DMS153 (cell line): ENCODE measurements around the gene ARTN.

Experiments used
- DNase-seq: peaks from one replicate; lab custom pipeline; 2025; lab: John Stamatoyannopoulos, UW

The ARTN gene

GRCh38 chr1:43947061-43947873, 13.7 kb downstream of the ARTN start:
- no peak for DNase-seq

GRCh38 chr1:43947874-43948437, 14.4 kb downstream of the ARTN start:
- no peak for DNase-seq

- no peak for DNase-seq
Observed at GRCh38 chr1:43949678-43950077, 16.1 kb downstream of the ARTN start.

- no peak for DNase-seq
Observed at GRCh38 chr1:43951021-43951985, 17.7 kb downstream of the ARTN start.

- DNase-seq, result no peak
Observed at GRCh38 chr1:43952731-43953346, 19.2 kb downstream of the ARTN start.

GRCh38 chr1:43953361-43953760, 19.8 kb downstream of the ARTN start:
- DNase-seq, result no peak

GRCh38 chr1:43954036-43954435, 20.4 kb downstream of the ARTN start:
- no peak for DNase-seq

GRCh38 chr1:43956234-43956633, 22.6 kb downstream of the ARTN start:
- no peak for DNase-seq

GRCh38 chr1:43957407-43958040, 23.9 kb downstream of the ARTN start:
- DNase-seq, result no peak

GRCh38 chr1:43958351-43959255, 25.0 kb downstream of the ARTN start:
- no peak for DNase-seq

- no peak for DNase-seq
Observed at GRCh38 chr1:43960798-43961197, 27.2 kb downstream of the ARTN start.

GRCh38 chr1:43961692-43962091, 28.1 kb downstream of the ARTN start:
- no peak for DNase-seq

- DNase-seq, result no peak
Observed at GRCh38 chr1:43962324-43962723, 28.7 kb downstream of the ARTN start.

- no peak for DNase-seq
Observed at GRCh38 chr1:43963006-43963405, 29.4 kb downstream of the ARTN start.

GRCh38 chr1:43963890-43964289, 30.3 kb downstream of the ARTN start:
- no peak for DNase-seq

GRCh38 chr1:43965316-43965715, 31.7 kb downstream of the ARTN start:
- no peak for DNase-seq

GRCh38 chr1:43968348-43968948, 34.8 kb downstream of the ARTN start:
- DNase-seq, result no peak

GRCh38 chr1:43969416-43969745, 35.8 kb downstream of the ARTN start:
- DNase-seq, result no peak

GRCh38 chr1:43969746-43970466, 36.3 kb downstream of the ARTN start, which contains the start of gene DPH2:
Gene DPH2, plus strand, starts transcription at chr1:43970010. Its CDS starts 166 bp downstream, at chr1:43970176.
- DNase-seq, result peak; percentile 99

- DNase-seq, result no peak
Observed at GRCh38 chr1:43970502-43970901, 36.9 kb downstream of the ARTN start.
